IMR-90 (cell line): Measurements from ENCODE around the gene PARP11.

ENCODE experiments used
- POLR2A ChIP-seq: IDR thresholded peaks from 2 replicates; pipeline ENCODE4 v1.6.1; 2012; ENCODE audit warnings: mild to moderate bottlenecking, low read depth, low read length
- RAD21 ChIP-seq: IDR thresholded peaks from 2 replicates; pipeline ENCODE4 v1.6.1; 2012; ENCODE audit warnings: low read length, improper control_type of control experiment

DNA sequence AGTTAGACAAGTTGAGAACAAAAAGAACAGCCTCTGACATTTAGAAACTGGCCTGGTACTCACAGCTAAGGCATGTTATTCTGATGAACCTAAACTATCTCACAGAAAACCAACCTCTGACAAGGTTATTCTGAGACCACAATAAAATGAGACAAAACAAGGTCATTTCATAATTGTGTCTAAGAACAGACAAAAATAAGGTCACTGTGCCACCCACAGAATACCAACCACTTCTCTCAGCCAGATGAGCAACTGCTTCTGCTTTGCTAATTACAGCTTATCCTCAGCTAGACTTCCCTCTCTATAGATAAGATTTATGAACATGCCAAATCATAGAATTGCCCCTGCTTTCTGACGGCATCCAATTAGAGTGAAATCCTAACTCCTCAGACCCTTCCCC lies 68.1 kb downstream of the PARP11 start:
- TF ChIP-seq POLR2A, result no peak
- no peak for TF ChIP-seq RAD21
